ENCODE results near the gene CAPN15.

DNA sequence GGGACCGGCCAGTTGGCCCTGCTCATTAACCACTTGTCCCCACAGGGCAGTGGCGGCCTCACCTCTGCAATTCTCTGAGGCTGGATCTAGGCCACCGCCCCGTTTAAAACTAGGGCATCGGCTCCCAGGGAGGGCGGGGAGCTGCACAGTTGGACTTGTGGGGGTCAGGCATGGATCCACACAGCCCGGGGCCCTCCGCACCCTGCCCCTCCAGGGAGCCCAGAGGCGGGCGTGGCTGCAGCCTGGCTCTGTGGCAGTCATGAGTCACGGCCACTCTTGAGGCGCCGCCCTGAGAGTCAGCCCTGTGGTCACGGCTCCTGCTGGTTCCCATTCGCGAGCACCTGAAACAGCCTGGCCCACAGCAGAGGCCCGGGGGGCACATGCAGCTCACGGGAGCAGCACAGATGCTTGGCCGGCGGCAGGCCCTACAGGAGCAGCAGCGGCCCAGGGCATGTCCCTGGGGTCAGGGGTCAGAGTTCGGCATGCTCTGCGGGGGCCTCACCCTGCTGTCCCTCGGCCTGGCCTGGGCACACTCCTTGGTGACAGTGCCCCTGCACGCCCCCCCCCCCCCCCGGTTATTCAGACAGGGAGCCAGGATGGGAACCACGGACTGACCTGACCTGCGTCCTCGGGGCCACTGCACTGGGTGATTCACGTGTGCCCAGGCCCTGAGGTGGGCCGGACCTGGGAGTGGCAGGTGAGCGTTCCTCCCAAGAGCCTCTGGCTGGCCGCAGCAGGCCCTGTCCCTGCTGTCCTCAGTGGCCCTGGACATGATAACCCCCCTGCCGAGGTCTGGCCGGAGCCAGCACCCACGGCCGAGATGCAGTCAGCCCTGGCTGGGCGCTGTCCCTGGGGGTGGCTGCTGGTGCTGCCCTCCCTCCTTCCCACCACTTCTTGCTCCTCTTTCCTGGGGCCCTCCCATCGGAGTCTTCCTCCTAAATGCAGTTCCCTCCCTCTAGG, 8.2 kb downstream of the CAPN15 start:
- no peak for TF ChIP-seq POLR2AphosphoS5 (IDR thresholded peaks at IDR 0.05; ENCODE audit: low read depth, low read length)
- TF ChIP-seq, protein P1, sequence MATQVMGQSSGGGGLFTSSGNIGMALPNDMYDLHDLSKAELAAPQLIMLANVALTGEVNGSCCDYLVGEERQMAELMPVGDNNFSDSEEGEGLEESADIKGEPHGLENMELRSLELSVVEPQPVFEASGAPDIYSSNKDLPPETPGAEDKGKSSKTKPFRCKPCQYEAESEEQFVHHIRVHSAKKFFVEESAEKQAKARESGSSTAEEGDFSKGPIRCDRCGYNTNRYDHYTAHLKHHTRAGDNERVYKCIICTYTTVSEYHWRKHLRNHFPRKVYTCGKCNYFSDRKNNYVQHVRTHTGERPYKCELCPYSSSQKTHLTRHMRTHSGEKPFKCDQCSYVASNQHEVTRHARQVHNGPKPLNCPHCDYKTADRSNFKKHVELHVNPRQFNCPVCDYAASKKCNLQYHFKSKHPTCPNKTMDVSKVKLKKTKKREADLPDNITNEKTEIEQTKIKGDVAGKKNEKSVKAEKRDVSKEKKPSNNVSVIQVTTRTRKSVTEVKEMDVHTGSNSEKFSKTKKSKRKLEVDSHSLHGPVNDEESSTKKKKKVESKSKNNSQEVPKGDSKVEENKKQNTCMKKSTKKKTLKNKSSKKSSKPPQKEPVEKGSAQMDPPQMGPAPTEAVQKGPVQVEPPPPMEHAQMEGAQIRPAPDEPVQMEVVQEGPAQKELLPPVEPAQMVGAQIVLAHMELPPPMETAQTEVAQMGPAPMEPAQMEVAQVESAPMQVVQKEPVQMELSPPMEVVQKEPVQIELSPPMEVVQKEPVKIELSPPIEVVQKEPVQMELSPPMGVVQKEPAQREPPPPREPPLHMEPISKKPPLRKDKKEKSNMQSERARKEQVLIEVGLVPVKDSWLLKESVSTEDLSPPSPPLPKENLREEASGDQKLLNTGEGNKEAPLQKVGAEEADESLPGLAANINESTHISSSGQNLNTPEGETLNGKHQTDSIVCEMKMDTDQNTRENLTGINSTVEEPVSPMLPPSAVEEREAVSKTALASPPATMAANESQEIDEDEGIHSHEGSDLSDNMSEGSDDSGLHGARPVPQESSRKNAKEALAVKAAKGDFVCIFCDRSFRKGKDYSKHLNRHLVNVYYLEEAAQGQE (IDR thresholded peaks at IDR 0.05; ENCODE audit: insufficient read depth in 1 of 2, low read depth in 2 of 2, low read length in 2 of 2): no peak
- no peak for TF ChIP-seq TAF1 (IDR thresholded peaks at IDR 0.05; ENCODE audit: borderline replicate concordance, insufficient read depth, low read length)

Measured in PFSK-1 (cell line).